Cardiac fibroblast (primary cell): ENCODE results near the gene FBXW4.
A peak's percentile ranks its signal among the peaks of the same experiment; 100 is the strongest.

Experiments used
- DNase-seq, 2 donors: peaks; one replicate each; pipeline versions ENCODE4 v3.0.0 to v3.0.0-alpha.2; 2010; ENCODE audit warnings: low read depth in 2 of 2
- H3K4me3 ChIP-seq, 2 donors: replicated peaks in 1 of 2; 1 replicate in 1 of 2; 2 replicates in 1 of 2; pipeline ENCODE4 v1.5.1; 2011; ENCODE audit warnings: low read depth in 2 of 2, low read length in 2 of 2, mild to moderate bottlenecking in 2 of 2, moderate library complexity in 1 of 2
- CTCF ChIP-seq: IDR thresholded peaks from one replicate; pipeline ENCODE4 v1.5.1; 2011; ENCODE audit warnings: low read depth, mild to moderate bottlenecking, low read length, inconsistent platforms

Gene FBXW4, protein sequence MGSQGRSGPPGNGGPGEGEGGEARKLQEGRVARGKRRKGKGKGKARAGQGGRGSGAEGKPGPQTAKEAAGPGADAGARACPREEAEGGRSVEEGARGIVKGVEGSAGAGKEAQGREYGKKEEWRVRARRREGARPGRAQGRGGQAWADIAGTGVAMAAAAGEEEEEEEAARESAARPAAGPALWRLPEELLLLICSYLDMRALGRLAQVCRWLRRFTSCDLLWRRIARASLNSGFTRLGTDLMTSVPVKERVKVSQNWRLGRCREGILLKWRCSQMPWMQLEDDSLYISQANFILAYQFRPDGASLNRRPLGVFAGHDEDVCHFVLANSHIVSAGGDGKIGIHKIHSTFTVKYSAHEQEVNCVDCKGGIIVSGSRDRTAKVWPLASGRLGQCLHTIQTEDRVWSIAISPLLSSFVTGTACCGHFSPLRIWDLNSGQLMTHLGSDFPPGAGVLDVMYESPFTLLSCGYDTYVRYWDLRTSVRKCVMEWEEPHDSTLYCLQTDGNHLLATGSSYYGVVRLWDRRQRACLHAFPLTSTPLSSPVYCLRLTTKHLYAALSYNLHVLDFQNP

DNA sequence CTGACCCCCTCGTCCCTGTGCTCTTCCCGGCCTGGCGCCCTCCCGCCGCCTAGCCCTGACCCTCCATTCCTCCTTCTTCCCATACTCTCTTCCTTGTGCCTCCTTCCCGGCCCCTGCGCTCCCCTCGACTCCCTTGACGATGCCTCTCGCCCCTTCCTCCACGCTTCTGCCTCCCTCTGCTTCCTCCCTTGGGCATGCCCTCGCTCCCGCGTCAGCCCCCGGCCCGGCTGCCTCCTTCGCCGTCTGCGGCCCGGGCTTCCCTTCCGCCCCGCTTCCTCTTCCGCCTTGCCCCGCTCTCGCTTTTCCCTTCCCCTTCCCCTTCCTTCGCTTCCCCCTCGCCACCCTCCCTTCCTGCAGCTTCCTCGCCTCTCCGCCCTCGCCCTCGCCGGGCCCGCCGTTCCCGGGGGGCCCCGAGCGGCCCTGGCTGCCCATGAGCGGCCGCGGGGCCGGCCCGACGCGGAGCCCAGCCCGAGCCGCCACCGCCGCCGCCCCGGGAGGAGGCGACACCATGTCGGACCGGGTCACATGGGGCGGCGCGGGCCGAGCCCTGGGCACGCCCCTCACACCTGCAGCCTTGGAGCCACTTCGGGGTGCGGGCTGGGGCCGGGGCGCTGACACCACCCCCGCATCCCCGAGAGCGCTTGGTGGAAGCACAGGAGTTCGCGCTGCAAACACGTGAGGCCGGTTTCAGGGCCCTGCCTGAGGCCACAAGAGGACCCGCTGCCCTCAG lies at the start of gene FBXW4:
TSS of gene FBXW4 (minus strand) at position 497 of the 730 bp plus-strand sequence. CDS start at position 432, 65 bp downstream.
- DNase-seq: peak; percentile 34 to 38
- H3K4me3 ChIP-seq: peak within 1 kb of the TSS; percentile 71 to 91
- no peak for TF ChIP-seq CTCF

- no peak for DNase-seq
- no peak for TF ChIP-seq CTCF
Measured at GRCh38 chr10:101744267-101744666, 49.3 kb upstream of the FBXW4 start.

GRCh38 chr10:101741938-101742337 lies 47.0 kb upstream of the FBXW4 start:
- DNase-seq: no peak
- no peak overlapping the region for H3K4me3 ChIP-seq
- no peak for TF ChIP-seq CTCF

More at GRCh38 chr10:101744267-101744666, 49.3 kb upstream of the FBXW4 start:
- no peak overlapping the region for H3K4me3 ChIP-seq

- no peak for TF ChIP-seq CTCF
- no peak overlapping the region for H3K4me3 ChIP-seq
- no peak for DNase-seq
Measured at GRCh38 chr10:101736666-101737065, 41.7 kb upstream of the FBXW4 start.

GRCh38 chr10:101732096-101732495 lies 37.1 kb upstream of the FBXW4 start:
- DNase-seq: no peak
- TF ChIP-seq CTCF: no peak
- no peak overlapping the region for H3K4me3 ChIP-seq

GRCh38 chr10:101726115-101726387 lies 31.1 kb upstream of the FBXW4 start:
- DNase-seq: no peak
- TF ChIP-seq CTCF: no peak
- H3K4me3 ChIP-seq: no peak overlapping the region
